ENCODE results near the gene C17orf100.

The C17orf100 gene

DNA sequence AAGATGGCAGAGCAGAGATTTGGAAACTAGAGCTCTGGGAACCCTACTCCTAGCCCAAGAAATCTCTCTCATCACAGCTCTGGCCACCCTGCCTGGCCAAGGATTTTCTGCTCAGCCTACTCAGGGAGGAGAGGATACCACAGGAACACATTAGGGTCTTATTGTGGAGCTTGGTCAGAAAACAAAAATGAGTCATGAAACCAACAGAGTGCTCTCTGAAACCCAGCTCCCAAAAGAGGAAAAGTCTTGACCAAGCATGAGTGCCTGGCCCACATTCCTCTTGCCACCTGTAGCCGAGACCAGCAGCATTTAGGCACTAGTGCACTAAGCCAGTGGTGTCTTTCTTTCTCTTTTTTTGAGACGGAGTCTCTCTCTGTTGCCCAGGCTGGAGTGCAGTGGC is 43.5 kb downstream of the C17orf100 start:
- TF ChIP-seq, protein P1, sequence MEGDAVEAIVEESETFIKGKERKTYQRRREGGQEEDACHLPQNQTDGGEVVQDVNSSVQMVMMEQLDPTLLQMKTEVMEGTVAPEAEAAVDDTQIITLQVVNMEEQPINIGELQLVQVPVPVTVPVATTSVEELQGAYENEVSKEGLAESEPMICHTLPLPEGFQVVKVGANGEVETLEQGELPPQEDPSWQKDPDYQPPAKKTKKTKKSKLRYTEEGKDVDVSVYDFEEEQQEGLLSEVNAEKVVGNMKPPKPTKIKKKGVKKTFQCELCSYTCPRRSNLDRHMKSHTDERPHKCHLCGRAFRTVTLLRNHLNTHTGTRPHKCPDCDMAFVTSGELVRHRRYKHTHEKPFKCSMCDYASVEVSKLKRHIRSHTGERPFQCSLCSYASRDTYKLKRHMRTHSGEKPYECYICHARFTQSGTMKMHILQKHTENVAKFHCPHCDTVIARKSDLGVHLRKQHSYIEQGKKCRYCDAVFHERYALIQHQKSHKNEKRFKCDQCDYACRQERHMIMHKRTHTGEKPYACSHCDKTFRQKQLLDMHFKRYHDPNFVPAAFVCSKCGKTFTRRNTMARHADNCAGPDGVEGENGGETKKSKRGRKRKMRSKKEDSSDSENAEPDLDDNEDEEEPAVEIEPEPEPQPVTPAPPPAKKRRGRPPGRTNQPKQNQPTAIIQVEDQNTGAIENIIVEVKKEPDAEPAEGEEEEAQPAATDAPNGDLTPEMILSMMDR (conservative IDR thresholded peaks at IDR 0.05; ENCODE audit: low read depth, low read length): no peak
- no peak overlapping the region for H3K4me3 ChIP-seq (ENCODE audit: low read depth, low read length)
- no peak for DNase-seq (ENCODE audit: low read depth)

- H3K4me3 ChIP-seq (ENCODE audit: low read depth, low read length): no peak overlapping the region
- DNase-seq (ENCODE audit: low read depth): no peak
- TF ChIP-seq, protein P1 (conservative IDR thresholded peaks at IDR 0.05; ENCODE audit: low read depth, low read length): no peak
These were observed 44.0 kb downstream of the C17orf100 start for GRCh38 chr17:6695565-6695964.

DNA sequence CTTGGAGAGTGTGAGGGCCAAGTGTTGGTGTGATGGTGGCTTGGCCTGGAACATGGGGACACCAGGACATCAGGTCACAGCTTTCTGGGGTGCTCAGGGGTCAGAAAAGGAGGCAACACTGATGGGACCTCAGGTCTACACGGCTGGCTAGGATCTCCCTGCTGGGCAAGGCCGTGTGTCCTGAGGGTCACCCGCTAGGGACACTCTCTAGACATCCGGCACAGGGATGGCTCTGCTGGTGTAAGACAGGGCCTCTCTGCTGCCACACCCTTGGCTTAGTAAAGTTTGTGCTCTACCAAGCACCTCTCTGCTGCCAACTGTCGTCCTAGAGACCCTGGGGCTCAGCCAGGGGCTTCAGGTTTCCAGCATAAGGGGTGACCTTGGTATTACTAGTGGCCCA is 45.3 kb downstream of the C17orf100 start:
- no peak for DNase-seq (ENCODE audit: low read depth)
- no peak overlapping the region for H3K4me3 ChIP-seq (ENCODE audit: low read depth, low read length)
- TF ChIP-seq, protein P1 (conservative IDR thresholded peaks at IDR 0.05; ENCODE audit: low read depth, low read length): no peak

DNA sequence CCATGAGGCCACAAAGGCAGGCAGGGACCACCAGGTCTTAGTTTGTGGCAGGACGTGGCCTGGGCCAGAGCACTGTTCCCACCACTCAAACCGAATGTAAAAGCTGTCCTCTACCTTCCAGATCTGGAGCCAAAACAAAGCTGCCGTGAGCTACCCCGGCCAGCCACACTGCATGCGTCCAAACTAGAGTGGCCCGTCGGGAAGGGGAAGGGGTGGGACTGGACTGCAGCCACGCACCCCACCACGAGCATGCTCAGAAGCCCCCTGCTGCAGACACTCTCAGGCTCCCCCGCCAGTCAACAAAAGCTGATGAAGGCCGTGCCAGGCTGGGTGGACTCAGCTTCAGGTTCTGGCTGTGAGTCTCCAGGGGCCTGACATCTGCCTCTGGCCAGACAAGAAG is 46.4 kb downstream of the C17orf100 start:
- H3K4me3 ChIP-seq (ENCODE audit: low read depth, low read length): no peak overlapping the region
- TF ChIP-seq, protein P1 (conservative IDR thresholded peaks at IDR 0.05; ENCODE audit: low read depth, low read length): no peak
- DNase-seq (ENCODE audit: low read depth): no peak

DNA sequence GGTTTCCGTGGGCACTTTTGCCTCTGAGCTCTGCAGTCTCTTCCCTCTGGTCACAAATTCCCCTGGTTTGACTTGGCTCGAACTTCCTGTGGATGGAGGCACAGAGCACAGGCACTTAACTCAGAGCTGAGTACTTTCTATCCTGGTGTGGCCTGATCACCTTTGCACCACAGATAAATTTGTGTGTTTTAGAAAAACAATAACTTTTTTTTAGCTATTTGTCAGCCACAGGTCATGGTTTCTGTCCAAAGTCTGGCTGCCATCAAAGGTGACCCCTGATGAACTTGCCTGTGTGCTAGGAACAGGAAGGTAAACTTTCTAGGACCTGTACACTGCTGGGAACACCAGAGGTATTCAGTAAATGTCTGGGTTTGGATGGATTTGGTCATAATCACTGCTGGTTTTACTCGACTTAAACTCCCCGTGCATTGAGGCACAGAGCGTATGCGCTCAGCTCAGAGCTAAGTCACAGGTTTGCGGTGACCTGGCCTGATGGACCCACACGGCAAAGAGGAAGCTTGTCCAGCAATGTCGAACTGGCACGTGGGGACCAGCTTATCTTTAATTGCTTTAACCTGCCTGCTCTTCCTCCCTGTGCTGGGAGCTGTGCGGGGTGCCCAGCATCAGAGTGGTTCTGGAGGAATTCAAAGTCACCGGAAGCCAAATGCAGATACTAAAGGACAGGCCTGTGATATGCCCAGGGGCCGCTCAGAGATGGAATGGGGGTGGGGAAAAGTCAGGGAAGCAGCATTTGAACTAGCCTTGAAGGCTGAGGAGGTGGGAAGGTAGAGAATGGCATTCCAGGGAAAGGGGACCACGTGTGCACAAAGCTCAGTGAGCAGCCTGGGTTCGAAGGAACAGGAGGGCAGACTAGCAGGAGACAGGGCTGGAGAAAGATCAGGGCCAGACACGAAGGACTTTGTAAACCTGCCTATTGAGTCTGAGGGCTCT is 48.7 kb downstream of the C17orf100 start:
- no peak for DNase-seq (ENCODE audit: low read depth)
- TF ChIP-seq, protein P1 (conservative IDR thresholded peaks at IDR 0.05; ENCODE audit: low read depth, low read length): no peak
- no peak overlapping the region for H3K4me3 ChIP-seq (ENCODE audit: low read depth, low read length)

DNA sequence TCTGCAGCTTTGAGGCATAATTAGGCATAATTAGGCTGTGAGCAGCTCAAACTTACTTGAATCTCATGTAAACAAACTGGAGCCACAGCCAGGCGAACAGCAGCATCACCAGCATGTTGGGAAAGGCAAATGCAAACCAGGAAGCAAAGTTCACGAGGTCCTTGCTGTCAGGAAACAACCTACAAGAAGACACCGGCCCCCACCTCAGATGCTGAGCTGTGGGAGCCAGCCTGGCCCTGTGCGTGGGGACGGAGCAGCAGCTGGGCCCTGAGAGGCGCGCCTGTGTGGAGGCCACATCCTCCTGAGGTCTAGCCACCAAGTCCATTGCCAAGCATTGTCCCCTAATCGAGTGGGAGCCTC is 49.4 kb downstream of the C17orf100 start:
- TF ChIP-seq, protein P1 (conservative IDR thresholded peaks at IDR 0.05; ENCODE audit: low read depth, low read length): no peak
- no peak for DNase-seq (ENCODE audit: low read depth)
- H3K4me3 ChIP-seq (ENCODE audit: low read depth, low read length): no peak overlapping the region

DNA sequence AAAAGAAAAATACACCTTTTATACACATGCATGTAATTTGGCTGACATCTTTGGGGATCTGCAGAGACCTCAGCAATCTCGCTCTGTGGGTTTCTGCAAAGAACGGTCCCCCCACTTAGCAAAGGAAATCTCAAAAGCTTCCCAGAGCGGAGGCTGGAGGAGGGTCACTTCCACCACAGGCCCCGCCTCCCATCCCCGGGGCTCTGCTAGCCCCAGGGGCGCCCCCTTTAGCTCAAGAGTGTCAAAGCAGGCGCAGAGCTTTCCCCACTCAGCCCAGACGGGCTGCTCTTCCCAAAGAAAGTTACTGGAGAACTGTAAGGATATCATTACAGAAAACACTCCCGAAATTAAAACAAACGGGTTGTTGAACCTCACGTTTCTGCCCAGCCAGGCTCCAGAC is 50.2 kb downstream of the C17orf100 start:
- no peak overlapping the region for H3K4me3 ChIP-seq (ENCODE audit: low read depth, low read length)
- TF ChIP-seq, protein P1 (conservative IDR thresholded peaks at IDR 0.05; ENCODE audit: low read depth, low read length): peak; percentile 57
- DNase-seq (ENCODE audit: low read depth): peak; percentile 29
